ENCODE measurements around the gene MAP4. TPM values are rescaled to one million over a fixed set of nuclear protein-coding genes. Genes with fewer than 3 reads are reported as not detected.

Gene MAP4
- total RNA-seq, 4 donors from 2014 or later, result 62.1 to 110 (median 80.3) TPM

- Histone ChIP-seq H3K9me3 (no peaks in the 10 kb centered on the region), H3K27ac (peak overlapping the region; percentile 72 to 90 (median 84)), H3K4me1 (peaks cover 8 to 30% (median 19%) of the 10 kb centered on the region in 3 donors), H3K4me3 (peak overlapping the region; percentile 81 to 89 (median 86)), H3K27me3 (no peaks in the 10 kb centered on the region), H3K36me3 (peaks cover 12 to 57% (median 18%) of the 10 kb centered on the region in 3 donors)
- intact Hi-C loops (cut with DNase I), result no loop called here
- DNase-seq, result no peak
- TF ChIP-seq POLR2A (IDR thresholded peaks at IDR 0.05) (peak in 1 of 4 donors; percentile 13), CTCF (IDR thresholded peaks at IDR 0.05) (peak; percentile 75 to 88 (median 82))
- WGBS, 2 donors, result 6 to 37% methylated on average over 5 to 17 of the region's 77 CpGs
Observed at GRCh38 chr3:47824541-47825473, 191.4 kb downstream of the MAP4 start.

- no peak for DNase-seq
- Histone ChIP-seq H3K4me3 (no peak overlapping the region), H3K27ac (no peak overlapping the region), H3K27me3 (no peaks in the 10 kb centered on the region), H3K4me1 (no peaks in the 10 kb centered on the region), H3K9me3 (no peaks in the 10 kb centered on the region), H3K36me3 (peaks cover 0 to 95% (median 0%) of the 10 kb centered on the region in 3 donors)
- TF ChIP-seq CTCF (IDR thresholded peaks at IDR 0.05) (no peak), POLR2A (IDR thresholded peaks at IDR 0.05) (no peak)
- intact Hi-C loops (cut with DNase I), result no loop called here
- WGBS, 2 donors, result 85 to 92% methylated on average over 5 to 6 of the region's 7 CpGs
Observed at GRCh38 chr3:47817609-47818008, 198.6 kb downstream of the MAP4 start.

DNA sequence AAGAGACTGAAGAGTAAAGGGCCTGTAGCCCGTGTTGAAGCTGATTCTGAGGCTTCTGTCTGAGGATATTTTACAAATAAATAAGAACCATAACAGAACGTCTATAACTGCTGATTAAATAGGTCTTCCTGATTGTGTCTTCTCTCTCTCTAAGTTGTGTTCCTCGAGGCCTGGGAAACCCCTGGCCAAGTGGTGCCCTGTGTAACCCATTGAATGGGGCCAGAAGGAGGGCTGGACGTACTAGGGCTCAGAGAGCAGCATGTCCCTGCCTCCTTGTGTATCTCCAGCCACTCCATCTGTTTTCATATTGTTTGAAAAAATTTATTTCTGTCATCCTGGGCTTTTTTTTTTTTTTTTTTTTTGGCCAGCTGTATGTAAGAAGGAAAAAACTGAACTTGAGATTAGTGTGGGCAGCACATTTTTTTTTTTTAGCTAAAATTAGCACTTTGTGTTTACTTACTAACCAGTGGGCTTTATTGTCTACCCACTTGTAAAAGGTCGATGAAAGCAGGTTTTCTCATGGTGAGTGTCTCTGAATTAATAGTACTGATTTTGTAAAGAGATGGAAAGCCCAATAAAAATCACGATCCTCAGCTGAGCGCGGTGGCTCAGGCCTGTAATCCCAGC, 202.6 kb downstream of the MAP4 start:
- WGBS, 2 donors, result 71 to 75% methylated on average over 7 to 8 of the region's 8 CpGs
- Histone ChIP-seq H3K9me3 (no peaks in the 10 kb centered on the region), H3K4me1 (no peaks in the 10 kb centered on the region), H3K4me3 (no peak overlapping the region), H3K36me3 (peaks cover 0 to 95% (median 21%) of the 10 kb centered on the region in 3 donors), H3K27ac (no peak overlapping the region), H3K27me3 (no peaks in the 10 kb centered on the region)
- TF ChIP-seq CTCF (IDR thresholded peaks at IDR 0.05) (no peak), POLR2A (IDR thresholded peaks at IDR 0.05) (no peak)
- DNase-seq, result no peak
- intact Hi-C loops (cut with DNase I), result no loop called here

- no peak for DNase-seq
- no peak overlapping the region for H3K27ac ChIP-seq
- peaks cover 0 to 44% (median 10%) of the 10 kb centered on the region in 3 donors for H3K36me3 ChIP-seq
- TF ChIP-seq POLR2A (IDR thresholded peaks at IDR 0.05) (no peak), CTCF (IDR thresholded peaks at IDR 0.05) (no peak)
- no peak overlapping the region for H3K4me3 ChIP-seq
- peaks cover 0 to 27% (median 17%) of the 10 kb centered on the region in 3 donors for H3K4me1 ChIP-seq
- 85 to 92% methylated on average over 1 of the region's 1 CpG for WGBS, 2 donors
- H3K9me3 ChIP-seq, result no peaks in the 10 kb centered on the region
- H3K27me3 ChIP-seq, result no peaks in the 10 kb centered on the region
- intact Hi-C loops (cut with DNase I), result no loop called here
Observed at GRCh38 chr3:47804577-47804976, 211.6 kb downstream of the MAP4 start.

Measured in esophagus squamous epithelium (tissue), 5 donors.